ENCODE measurements around the gene MSI2. TPM values are rescaled to one million over a fixed set of nuclear protein-coding genes. Genes with fewer than 3 reads are reported as not detected.

The MSI2 gene
- total RNA-seq, 4 donors from 2014 or later = 9.9 to 18.5 (median 13.8) TPM

- TF ChIP-seq, protein P1, sequence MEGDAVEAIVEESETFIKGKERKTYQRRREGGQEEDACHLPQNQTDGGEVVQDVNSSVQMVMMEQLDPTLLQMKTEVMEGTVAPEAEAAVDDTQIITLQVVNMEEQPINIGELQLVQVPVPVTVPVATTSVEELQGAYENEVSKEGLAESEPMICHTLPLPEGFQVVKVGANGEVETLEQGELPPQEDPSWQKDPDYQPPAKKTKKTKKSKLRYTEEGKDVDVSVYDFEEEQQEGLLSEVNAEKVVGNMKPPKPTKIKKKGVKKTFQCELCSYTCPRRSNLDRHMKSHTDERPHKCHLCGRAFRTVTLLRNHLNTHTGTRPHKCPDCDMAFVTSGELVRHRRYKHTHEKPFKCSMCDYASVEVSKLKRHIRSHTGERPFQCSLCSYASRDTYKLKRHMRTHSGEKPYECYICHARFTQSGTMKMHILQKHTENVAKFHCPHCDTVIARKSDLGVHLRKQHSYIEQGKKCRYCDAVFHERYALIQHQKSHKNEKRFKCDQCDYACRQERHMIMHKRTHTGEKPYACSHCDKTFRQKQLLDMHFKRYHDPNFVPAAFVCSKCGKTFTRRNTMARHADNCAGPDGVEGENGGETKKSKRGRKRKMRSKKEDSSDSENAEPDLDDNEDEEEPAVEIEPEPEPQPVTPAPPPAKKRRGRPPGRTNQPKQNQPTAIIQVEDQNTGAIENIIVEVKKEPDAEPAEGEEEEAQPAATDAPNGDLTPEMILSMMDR (IDR thresholded peaks at IDR 0.05) = no peak
- no peak for TF ChIP-seq POLR2A (IDR thresholded peaks at IDR 0.05)
- DNase-seq (ENCODE audit: low spot score in 2 of 2) = no peak
- 86 to 92% methylated on average over 4 of the region's 4 CpGs for WGBS, 2 donors
- no peak overlapping the region for H3K4me3 ChIP-seq (ENCODE audit: low read depth, poor library complexity, severe bottlenecking)
- intact Hi-C loops (cut with DNase I; ENCODE audit: low total_unique reads) = no loop called here
Observed at GRCh38 chr17:57429966-57430365, 173.6 kb downstream of the MSI2 start.

DNA sequence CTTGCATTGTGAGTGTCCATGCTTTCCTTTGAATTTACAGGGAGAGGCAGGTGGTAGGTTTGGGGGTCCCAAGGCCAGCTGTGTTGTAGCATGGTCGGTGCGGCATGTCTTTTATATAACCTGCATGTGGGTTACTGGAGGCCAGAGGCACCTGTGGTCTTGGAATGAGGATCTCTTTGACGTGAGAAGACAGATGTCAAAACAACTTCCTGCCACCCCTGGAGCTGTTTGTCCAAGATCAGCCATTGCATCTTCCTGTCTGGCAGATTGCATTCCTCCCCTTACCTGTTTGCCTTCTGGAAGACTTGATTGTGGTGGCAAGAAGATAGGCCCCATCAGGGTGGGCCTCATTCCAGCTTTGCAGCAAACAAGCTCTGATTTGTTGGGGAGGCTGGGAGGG lies 175.1 kb downstream of the MSI2 start:
- 89 to 97% methylated on average over 3 of the region's 3 CpGs for WGBS, 2 donors
- H3K4me3 ChIP-seq (ENCODE audit: low read depth, poor library complexity, severe bottlenecking) = no peak overlapping the region
- intact Hi-C loops (cut with DNase I; ENCODE audit: low total_unique reads) = no loop called here
- TF ChIP-seq, protein P1 (IDR thresholded peaks at IDR 0.05) = no peak
- TF ChIP-seq POLR2A (IDR thresholded peaks at IDR 0.05) = no peak
- DNase-seq (ENCODE audit: low spot score in 2 of 2) = no peak

GRCh38 chr17:57432507-57433277 lies 176.4 kb downstream of the MSI2 start:
- intact Hi-C loops (cut with DNase I; ENCODE audit: low total_unique reads) = no loop called here
- H3K4me3 ChIP-seq (ENCODE audit: low read depth, poor library complexity, severe bottlenecking) = no peak overlapping the region
- no peak for TF ChIP-seq POLR2A (IDR thresholded peaks at IDR 0.05)
- TF ChIP-seq, protein P1 (IDR thresholded peaks at IDR 0.05) = no peak
- no peak for DNase-seq (ENCODE audit: low spot score in 2 of 2)
- 88 to 94% methylated on average over 19 of the region's 19 CpGs for WGBS, 2 donors

DNA sequence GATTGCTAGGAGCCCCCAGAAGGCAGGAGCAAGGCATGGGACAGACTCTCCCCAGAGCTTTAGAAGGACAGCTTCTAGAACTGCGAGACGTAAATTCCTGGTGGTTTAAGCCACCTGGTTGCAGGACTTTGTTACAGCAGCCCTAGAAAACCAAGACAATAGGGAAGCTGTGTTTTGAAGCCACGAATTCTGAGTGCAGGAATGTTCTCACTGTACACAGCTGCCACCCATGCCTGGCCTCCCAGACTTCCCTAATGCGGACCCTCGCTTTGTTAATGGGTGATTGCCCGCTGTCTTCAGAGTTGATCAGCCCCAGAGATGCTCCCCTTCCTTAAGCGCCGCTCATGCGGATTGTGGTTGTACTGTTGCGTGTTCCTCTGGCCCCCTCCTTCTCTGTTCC lies 177.1 kb downstream of the MSI2 start:
- no peak overlapping the region for H3K4me3 ChIP-seq (ENCODE audit: low read depth, poor library complexity, severe bottlenecking)
- WGBS, 2 donors = 89 to 95% methylated on average over 10 of the region's 10 CpGs
- DNase-seq (ENCODE audit: low spot score in 2 of 2) = no peak
- TF ChIP-seq POLR2A (IDR thresholded peaks at IDR 0.05) = no peak
- TF ChIP-seq, protein P1 (IDR thresholded peaks at IDR 0.05) = no peak
- intact Hi-C loops (cut with DNase I; ENCODE audit: low total_unique reads) = no loop called here

DNA sequence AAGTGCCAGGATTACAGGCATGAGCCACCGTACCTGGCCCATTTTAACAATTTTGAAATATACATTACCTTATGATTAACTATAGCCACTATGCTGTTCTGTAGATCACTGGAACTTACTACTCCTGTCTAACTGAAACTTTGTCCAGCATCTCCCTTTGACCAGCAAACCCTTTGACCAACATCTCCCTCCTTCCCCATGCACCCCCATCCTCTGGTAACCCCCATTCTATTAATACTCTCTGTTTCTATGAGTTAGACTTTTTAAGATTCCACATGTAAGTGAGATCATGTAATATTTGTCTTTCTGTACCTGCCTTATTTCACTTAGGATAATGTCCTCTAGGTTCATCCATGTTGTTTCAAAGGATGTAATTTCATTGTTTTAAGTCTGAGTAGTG lies 178.0 kb downstream of the MSI2 start:
- intact Hi-C loops (cut with DNase I; ENCODE audit: low total_unique reads) = no loop called here
- DNase-seq (ENCODE audit: low spot score in 2 of 2) = no peak
- TF ChIP-seq, protein P1 (IDR thresholded peaks at IDR 0.05) = no peak
- TF ChIP-seq POLR2A (IDR thresholded peaks at IDR 0.05) = no peak
- 96 to 100% methylated on average over 1 of the region's 1 CpG for WGBS, 2 donors
- H3K4me3 ChIP-seq (ENCODE audit: low read depth, poor library complexity, severe bottlenecking) = no peak overlapping the region

- TF ChIP-seq, protein P1 (IDR thresholded peaks at IDR 0.05) = no peak
- TF ChIP-seq POLR2A (IDR thresholded peaks at IDR 0.05) = no peak
- 80 to 83% methylated on average over 4 of the region's 4 CpGs for WGBS, 2 donors
- DNase-seq (ENCODE audit: low spot score in 2 of 2) = no peak
- no peak overlapping the region for H3K4me3 ChIP-seq (ENCODE audit: low read depth, poor library complexity, severe bottlenecking)
- intact Hi-C loops (cut with DNase I; ENCODE audit: low total_unique reads) = no loop called here
Observed at GRCh38 chr17:57436565-57436964, 180.2 kb downstream of the MSI2 start.
